ENCODE data around the gene KIF18A. TPM values are rescaled to one million over a fixed set of nuclear protein-coding genes. Genes with fewer than 3 reads are reported as not detected.

Gene KIF18A
- total and polyA plus RNA-seq, 9 of the 15 experiments (the other 6 are each of a cell fraction or from before 2014, with no cell fraction given), result 15.1 to 36.1 (median 24.3) TPM

DNA sequence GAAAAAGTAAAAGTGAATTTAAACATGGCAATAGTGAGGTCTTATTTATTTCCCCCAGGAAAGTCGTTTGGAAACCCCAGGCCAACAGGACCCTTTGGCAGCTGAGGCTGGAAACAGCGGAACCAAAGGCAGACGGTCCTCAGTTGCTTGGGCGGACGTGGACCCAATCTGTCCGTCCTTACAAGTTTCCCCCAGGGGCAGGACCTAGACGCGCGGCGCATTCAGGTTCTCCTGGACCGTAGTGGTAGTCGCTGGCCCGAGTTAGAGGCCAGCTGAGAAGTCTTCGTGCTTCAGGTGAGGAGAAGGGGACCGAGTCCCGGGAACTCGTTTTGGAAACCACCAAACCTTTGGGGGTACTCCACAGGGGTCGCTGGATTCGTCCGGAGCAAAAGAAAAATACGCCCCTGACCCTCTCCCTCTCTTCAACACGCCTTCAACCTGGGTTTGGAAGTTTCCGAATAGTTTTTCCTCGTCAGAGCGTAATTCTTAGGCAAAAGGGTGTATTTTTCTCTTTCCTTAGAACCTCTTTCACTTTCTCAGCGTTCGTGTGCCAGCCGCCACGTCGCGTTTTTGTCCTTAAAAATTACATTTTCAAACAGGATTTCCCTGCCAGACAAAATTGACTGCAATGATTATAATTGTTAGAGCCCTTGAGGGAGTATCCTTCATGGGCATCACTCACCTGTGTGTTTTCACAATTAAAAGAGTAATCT, 2.3 kb upstream of the KIF18A start (continued):
- TF ChIP-seq, protein P1, sequence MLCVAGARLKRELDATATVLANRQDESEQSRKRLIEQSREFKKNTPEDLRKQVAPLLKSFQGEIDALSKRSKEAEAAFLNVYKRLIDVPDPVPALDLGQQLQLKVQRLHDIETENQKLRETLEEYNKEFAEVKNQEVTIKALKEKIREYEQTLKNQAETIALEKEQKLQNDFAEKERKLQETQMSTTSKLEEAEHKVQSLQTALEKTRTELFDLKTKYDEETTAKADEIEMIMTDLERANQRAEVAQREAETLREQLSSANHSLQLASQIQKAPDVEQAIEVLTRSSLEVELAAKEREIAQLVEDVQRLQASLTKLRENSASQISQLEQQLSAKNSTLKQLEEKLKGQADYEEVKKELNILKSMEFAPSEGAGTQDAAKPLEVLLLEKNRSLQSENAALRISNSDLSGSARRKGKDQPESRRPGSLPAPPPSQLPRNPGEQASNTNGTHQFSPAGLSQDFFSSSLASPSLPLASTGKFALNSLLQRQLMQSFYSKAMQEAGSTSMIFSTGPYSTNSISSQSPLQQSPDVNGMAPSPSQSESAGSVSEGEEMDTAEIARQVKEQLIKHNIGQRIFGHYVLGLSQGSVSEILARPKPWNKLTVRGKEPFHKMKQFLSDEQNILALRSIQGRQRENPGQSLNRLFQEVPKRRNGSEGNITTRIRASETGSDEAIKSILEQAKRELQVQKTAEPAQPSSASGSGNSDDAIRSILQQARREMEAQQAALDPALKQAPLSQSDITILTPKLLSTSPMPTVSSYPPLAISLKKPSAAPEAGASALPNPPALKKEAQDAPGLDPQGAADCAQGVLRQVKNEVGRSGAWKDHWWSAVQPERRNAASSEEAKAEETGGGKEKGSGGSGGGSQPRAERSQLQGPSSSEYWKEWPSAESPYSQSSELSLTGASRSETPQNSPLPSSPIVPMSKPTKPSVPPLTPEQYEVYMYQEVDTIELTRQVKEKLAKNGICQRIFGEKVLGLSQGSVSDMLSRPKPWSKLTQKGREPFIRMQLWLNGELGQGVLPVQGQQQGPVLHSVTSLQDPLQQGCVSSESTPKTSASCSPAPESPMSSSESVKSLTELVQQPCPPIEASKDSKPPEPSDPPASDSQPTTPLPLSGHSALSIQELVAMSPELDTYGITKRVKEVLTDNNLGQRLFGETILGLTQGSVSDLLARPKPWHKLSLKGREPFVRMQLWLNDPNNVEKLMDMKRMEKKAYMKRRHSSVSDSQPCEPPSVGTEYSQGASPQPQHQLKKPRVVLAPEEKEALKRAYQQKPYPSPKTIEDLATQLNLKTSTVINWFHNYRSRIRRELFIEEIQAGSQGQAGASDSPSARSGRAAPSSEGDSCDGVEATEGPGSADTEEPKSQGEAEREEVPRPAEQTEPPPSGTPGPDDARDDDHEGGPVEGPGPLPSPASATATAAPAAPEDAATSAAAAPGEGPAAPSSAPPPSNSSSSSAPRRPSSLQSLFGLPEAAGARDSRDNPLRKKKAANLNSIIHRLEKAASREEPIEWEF (CRISPR knock-in tag; IDR thresholded peaks at IDR 0.05), result no peak
- no peak for TF ChIP-seq PPARD (CRISPR knock-in tag; IDR thresholded peaks at IDR 0.05)
- no peak for TF ChIP-seq ZMIZ1 (IDR thresholded peaks at IDR 0.05; ENCODE audit: low read depth in 2 of 2, low read length in 2 of 2)
- no peak for TF ChIP-seq ZNF133 (CRISPR knock-in tag; IDR thresholded peaks at IDR 0.05)
- TF ChIP-seq ZNF444 (CRISPR knock-in tag; IDR thresholded peaks at IDR 0.05), result no peak
- no peak for TF ChIP-seq TEAD1 (CRISPR knock-in tag; IDR thresholded peaks at IDR 0.05)
- TF ChIP-seq SLC30A9 (CRISPR knock-in tag; IDR thresholded peaks at IDR 0.05), result no peak
- peak; percentile 83 for TF ChIP-seq HEY1 (CRISPR knock-in tag; IDR thresholded peaks at IDR 0.05; ENCODE audit: borderline replicate concordance)
- TF ChIP-seq ZNF253 (CRISPR knock-in tag; conservative IDR thresholded peaks at IDR 0.05), result no peak
- TF ChIP-seq ZNF77 (CRISPR knock-in tag; IDR thresholded peaks at IDR 0.05), result no peak
- peak; percentile 58 to 87; a peak in 3 of 4 replicates for TF ChIP-seq SIN3A (IDR thresholded peaks at IDR 0.05; ENCODE audit: borderline replicate concordance in 2 of 2, control insufficient read depth in 1 of 2, low read depth in 2 of 2, low read length in 2 of 2)
- no peak for TF ChIP-seq ZNF12 (CRISPR knock-in tag; IDR thresholded peaks at IDR 0.05)
- peak; percentile 35; the same call in 1 of the 2 replicates for TF ChIP-seq CREB1 (IDR thresholded peaks at IDR 0.05)
- TF ChIP-seq CREB1 (CRISPR knock-in tag; IDR thresholded peaks at IDR 0.05), result no peak
- 0 out of 2 replicates have a peak, but pooled peaks have one; percentile 70 for TF ChIP-seq ZNF830 (CRISPR knock-in tag; IDR thresholded peaks at IDR 0.05)
- peak; percentile 71 for TF ChIP-seq JUND (IDR thresholded peaks at IDR 0.05; ENCODE audit: borderline replicate concordance, low read depth, low read length)
- peak; percentile 60; the same call in 1 of the 3 replicates for TF ChIP-seq JUND (tag; IDR thresholded peaks at IDR 0.05; ENCODE audit: borderline replicate concordance, low read depth, low read length)
- no peak for TF ChIP-seq SMARCB1 (IDR thresholded peaks at IDR 0.05; ENCODE audit: insufficient read length, low read depth)
- no peak for TF ChIP-seq PHB (CRISPR knock-in tag; IDR thresholded peaks at IDR 0.05)

Measured in K562 (cell line).